HepG2 (cell line): ENCODE data around the gene KIFAP3. TPM values are rescaled to one million over a fixed set of nuclear protein-coding genes. Genes with fewer than 3 reads are reported as not detected.

Experiments used
- GTF3A ChIP-seq: sonication (generic); formaldehyde crosslinking; conservative IDR thresholded peaks from 2 replicates; pipeline ENCODE4 v1.4.0; 2020; ENCODE audit warnings: mild to moderate bottlenecking, missing genetic modification reagents
- HNF1A ChIP-seq, 2 experiments: sonication (generic) in 1 of 2; formaldehyde crosslinking in 1 of 2; IDR thresholded peaks; 2 replicates each; pipeline versions ENCODE4 v1.4.0 to v1.6.1; 2016 to 2020; ENCODE audit warnings: borderline replicate concordance in 1 of 2, low read depth in 1 of 2, mild to moderate bottlenecking in 1 of 2, missing genetic modification reagents in 1 of 2
- IRF2 ChIP-seq: IDR thresholded peaks from 2 replicates; pipeline ENCODE4 v1.6.1; 2018; ENCODE audit warnings: missing genetic modification reagents, missing compliant biosample characterization
- POLR2AphosphoS2 ChIP-seq: IDR thresholded peaks from 2 replicates; pipeline ENCODE4 v1.6.1; 2011; ENCODE audit warnings: low read depth, low read length, improper control_type of control experiment
- ZBTB3 ChIP-seq: sonication (generic); formaldehyde crosslinking; IDR thresholded peaks from 2 replicates; pipeline ENCODE4 v1.4.0; 2020; ENCODE audit warnings: low read depth, mild to moderate bottlenecking, moderate library complexity, missing genetic modification reagents, borderline replicate concordance
- ZBTB38 ChIP-seq: sonication (generic); formaldehyde crosslinking; IDR thresholded peaks from 2 replicates; pipeline ENCODE4 v1.5.1; 2020; ENCODE audit warnings: mild to moderate bottlenecking, missing genetic modification reagents
- ZKSCAN8 ChIP-seq: IDR thresholded peaks from 2 replicates; pipeline ENCODE4 v1.6.1; 2016; ENCODE audit warnings: borderline replicate concordance, missing genetic modification reagents, missing compliant biosample characterization
- ZNF253 ChIP-seq: sonication (generic); formaldehyde crosslinking; IDR thresholded peaks from 2 replicates; pipeline ENCODE4 v1.8.0; 2022; ENCODE audit warnings: mild to moderate bottlenecking, missing genetic modification reagents, borderline replicate concordance
- ZNF407 ChIP-seq: sonication (generic); formaldehyde crosslinking; IDR thresholded peaks from one replicate; pipeline ENCODE4 v1.5.1; 2020; ENCODE audit warnings: mild to moderate bottlenecking, missing genetic modification reagents; ENCODE audit errors: not compliant biosample characterization
- ZNF740 ChIP-seq: sonication (generic); formaldehyde crosslinking; IDR thresholded peaks from 2 replicates; pipeline ENCODE4 v1.4.0; 2020; ENCODE audit warnings: missing genetic modification reagents
- polyA plus RNA-seq, 8 experiments: library from polyadenylated mRNA; depleted of rRNA in 3 of 8; stranded (reverse) in 7 of 8; unstranded in 1 of 8; fragments of >200 nt; fragmentation: Illumina TruSeq in 4 of 8; extraction: Trizol in 4 of 8; gene quantifications; 2 replicates each; pipeline versions ENCODE4 v1.2.1 to v1.2.3, GENCODE V29; 2011 to 2016; ENCODE audit warnings: low read depth in 4 of 8, missing spikeins in 1 of 8, mixed read lengths in 1 of 8; ENCODE audit not compliant: insufficient read depth in 1 of 8
- total RNA-seq, 5 experiments: library from RNA; depleted of rRNA; stranded (reverse); fragments of >200 nt; fragmentation: Illumina TruSeq; extraction: Trizol; gene quantifications; 2 replicates each; pipeline ENCODE4 v1.2.3, GENCODE V29; 2016; ENCODE audit warnings: low read depth in 1 of 5

Gene KIFAP3
- total and polyA plus RNA-seq, 2 of the 13 experiments (the other 11 are each of a cell fraction or from before 2014, with no cell fraction given), result 3.4 to 10.0 TPM

GRCh38 chr1:169893645-169894423 lies 180.7 kb downstream of the KIFAP3 start, which contains the start of gene SCYL3 (continued):
- TF ChIP-seq HNF1A (IDR thresholded peaks at IDR 0.05; ENCODE audit: low read depth) (0 out of 2 replicates have a peak, but pooled peaks have one; percentile 45), HNF1A (CRISPR knock-in tag; IDR thresholded peaks at IDR 0.05; ENCODE audit: borderline replicate concordance) (no peak; the same call in 1 of the 2 replicates), ZBTB3 (CRISPR knock-in tag) (no peak), ZNF253 (CRISPR knock-in tag) (0 out of 2 replicates have a peak, but pooled peaks have one; percentile 25), IRF2 (CRISPR knock-in tag) (no peak; the same call in 1 of the 2 replicates), ZNF407 (CRISPR knock-in tag) (no peak), ZNF740 (CRISPR knock-in tag) (no peak), ZKSCAN8 (CRISPR knock-in tag) (0 out of 2 replicates have a peak, but pooled peaks have one; percentile 23), ZBTB38 (CRISPR knock-in tag) (0 out of 2 replicates have a peak, but pooled peaks have one; percentile 28), POLR2AphosphoS2 (no peak), GTF3A (CRISPR knock-in tag) (no peak)
